Right ventricle myocardium superior (tissue), 1 donor: ENCODE results near the gene TGM6. TPM values are rescaled to one million over a fixed set of nuclear protein-coding genes. Genes with fewer than 3 reads are reported as not detected.

ENCODE experiments used
- ATAC-seq: fragments of 200-7000 bp; cut with Tn5 transposase; one replicate; pipeline ENCODE4 v1.9.1; 2020; ENCODE audit warnings: mild to moderate bottlenecking; ENCODE audit not compliant: poor library complexity
- DNase-seq: peaks from one replicate; pipeline ENCODE4 v3.0.0-alpha.2; 2020
- intact Hi-C: fragments of 100-400 bp; cut with DNase I; formaldehyde crosslinking; loops from one replicate; pipeline ENCODE4 v1.11.2; 2022
- total RNA-seq: library from RNA; stranded (reverse); fragmentation: NEBNext Ultra II Directional; extraction: Animal tissue kit (Norgen Biotek cat#: 25700); gene quantifications from one replicate; pipeline ENCODE4 v1.2.1, GENCODE V29; 2021
- donor health status: DM: no; HTN: yes; CAD: no; lungs with severe emphysema.

TGM6 gene
- total RNA-seq, 1 donor from 2014 or later = not detected

DNA sequence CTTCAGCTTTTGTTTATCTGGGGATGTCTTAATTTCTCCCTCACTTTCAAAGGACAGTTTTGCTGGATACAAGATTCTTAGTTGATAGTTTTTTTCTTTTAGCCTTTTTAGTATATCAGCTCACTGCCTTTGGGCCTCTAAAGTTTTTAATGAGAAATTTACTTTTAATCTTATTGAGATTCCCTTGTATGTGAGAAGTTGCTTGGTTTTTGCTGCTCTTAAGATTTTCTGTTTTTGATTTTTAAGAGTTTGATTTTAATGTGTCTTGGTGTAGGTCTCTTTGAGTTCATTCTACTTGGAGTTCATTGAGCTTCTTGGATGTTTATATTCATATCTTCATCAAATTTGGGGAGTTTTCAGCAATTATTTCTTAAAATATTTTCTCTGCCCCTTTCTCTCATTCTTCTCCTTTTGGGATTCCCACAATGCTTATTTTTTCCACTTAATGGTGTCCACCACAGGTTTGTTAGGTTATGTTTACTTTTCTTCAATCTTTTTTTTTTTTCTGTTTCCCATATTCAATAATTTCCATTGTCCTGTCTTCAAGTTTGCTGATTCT, 19.6 kb upstream of the TGM6 start:
- no peak for DNase-seq
- intact Hi-C loops = no loop called here
- ATAC-seq = no peak

DNA sequence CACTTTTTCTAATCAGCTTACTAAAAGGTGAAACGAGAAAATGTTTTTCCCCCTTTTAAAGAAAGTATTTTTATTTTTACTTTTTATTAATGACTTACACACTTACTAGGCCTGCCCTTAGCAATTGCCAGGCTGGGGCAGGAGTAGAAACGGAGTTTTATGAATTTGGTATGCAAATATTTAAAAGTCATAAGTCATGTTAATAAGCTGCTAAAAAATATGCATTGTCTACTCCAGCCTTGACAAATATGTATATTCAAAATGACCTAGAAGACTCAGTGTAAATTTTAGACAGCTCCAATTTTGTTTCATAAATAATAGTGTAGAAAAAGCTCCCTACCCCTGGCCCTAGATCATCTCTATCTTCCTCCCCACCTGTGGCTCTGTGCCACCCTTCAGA, 17.5 kb upstream of the TGM6 start:
- intact Hi-C loops = no loop called here
- ATAC-seq = no peak
- no peak for DNase-seq

DNA sequence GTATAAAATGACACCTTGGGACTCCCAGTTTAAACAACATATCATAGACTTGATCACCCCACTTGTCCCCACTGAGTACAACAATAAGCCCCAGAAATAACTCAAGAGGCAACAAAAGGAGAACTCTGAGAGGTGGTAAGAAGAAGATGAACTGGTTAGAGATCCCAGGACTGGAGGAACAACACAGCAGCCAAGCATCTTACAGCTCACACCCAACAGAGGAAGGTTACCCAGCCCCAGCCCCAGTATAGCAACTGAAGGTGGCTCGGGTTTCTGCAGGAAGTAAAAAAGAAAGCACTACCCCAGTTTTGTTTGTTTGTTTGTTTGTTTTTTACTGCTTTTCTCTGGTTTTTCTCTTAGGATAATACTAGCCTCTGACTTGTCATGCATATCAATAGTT, 17.1 kb upstream of the TGM6 start:
- intact Hi-C loops = no loop called here
- DNase-seq (no peak), ATAC-seq (no peak)

DNA sequence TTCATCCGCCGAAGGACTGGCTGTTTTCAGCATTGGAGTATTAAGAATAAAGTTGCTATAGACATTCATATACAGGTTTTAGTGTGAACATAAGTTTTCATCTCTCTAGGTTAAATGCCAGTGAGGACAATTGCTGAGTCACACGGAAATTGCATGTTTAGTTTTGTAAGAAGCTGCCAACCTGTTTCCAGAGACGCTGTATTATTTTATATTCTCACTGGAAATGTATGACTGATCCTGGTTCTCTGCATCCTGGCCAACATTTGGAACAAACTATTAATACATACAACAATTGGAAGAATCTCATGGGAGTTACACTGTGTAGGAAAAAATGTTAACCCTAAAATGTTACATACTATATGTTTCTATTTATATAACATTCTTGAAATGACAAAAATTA, 16.7 kb upstream of the TGM6 start:
- ATAC-seq (no peak), DNase-seq (no peak)
- intact Hi-C loops = no loop called here

DNA sequence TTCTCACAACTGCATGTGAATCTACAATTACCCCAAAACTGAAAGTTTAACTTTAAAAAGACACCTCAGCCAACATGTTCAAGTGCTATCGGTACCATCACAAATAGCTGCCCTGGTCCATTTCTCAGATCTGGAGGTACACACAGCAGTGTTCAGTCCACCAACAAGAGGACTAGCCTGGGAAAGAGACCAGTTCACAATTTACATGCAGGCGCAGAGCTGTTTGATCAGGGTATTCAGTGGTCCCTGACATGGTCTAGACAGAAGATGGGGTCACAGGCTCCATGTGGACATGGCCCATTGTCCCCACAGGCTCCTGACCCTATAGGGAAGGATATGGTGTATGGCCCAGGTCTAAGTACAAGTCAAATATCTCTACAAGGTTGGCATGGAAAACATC, 15.6 kb upstream of the TGM6 start:
- intact Hi-C loops = no loop called here
- no peak for DNase-seq
- no peak for ATAC-seq

DNA sequence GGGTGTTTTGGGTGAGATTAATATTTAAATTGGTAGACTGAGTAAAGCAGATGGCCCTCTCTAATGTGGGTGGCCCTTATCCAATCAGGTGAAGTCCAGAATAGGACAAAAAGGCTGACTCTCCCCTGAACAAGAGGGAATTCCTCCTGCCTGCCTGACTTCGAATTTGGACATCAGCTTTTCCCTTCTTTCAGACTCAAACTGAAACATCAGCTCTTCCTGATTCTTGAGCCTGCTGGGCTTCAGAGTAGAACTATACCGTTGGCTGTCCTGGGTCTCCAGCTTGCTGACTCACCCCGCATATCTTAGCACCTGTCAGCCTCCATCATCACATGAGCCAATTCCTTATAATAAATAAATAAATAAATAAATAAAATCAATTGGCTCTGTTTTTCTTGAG, 15.0 kb upstream of the TGM6 start:
- no peak for DNase-seq
- ATAC-seq = no peak
- intact Hi-C loops = no loop called here

DNA sequence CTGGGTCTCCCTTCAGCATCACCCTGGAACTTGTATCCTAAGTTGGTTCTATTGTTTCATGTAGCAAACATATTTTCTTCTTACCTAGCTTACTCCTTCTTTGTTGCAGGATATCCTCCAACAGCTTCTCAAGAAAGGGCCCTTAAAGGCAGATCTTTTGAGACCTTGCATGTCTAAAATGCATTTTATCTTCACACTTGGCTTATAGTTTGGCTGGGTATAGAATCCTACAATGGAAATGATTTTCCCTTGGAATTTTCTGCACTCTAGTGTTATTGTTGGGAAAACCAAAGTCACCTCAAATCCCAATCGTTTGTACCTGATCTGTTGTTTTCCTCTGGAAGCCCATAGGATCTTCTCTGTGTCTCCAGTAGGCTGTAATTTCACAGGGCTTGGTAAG, 12.1 kb upstream of the TGM6 start:
- no peak for DNase-seq
- intact Hi-C loops = no loop called here
- no peak for ATAC-seq

DNA sequence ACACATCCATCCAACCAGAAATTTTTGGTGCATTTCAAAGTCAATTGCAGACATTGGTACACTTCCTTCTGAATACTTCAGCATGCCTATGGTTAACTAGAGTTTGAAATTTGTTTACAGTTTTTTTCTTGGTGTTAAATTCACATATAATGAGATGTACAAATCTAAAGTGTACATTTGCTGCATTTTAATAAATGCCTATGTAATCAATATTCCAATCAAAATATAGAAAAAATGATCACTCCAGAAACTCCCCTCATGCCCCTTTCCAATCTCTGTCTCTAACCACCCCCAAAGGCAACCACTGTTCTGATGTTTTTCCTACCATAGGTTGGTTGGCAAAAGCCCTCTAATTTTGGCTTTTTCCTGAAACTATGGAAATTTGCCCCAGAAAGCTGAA, 7.6 kb upstream of the TGM6 start:
- DNase-seq (no peak), ATAC-seq (no peak)
- intact Hi-C loops = no loop called here

DNA sequence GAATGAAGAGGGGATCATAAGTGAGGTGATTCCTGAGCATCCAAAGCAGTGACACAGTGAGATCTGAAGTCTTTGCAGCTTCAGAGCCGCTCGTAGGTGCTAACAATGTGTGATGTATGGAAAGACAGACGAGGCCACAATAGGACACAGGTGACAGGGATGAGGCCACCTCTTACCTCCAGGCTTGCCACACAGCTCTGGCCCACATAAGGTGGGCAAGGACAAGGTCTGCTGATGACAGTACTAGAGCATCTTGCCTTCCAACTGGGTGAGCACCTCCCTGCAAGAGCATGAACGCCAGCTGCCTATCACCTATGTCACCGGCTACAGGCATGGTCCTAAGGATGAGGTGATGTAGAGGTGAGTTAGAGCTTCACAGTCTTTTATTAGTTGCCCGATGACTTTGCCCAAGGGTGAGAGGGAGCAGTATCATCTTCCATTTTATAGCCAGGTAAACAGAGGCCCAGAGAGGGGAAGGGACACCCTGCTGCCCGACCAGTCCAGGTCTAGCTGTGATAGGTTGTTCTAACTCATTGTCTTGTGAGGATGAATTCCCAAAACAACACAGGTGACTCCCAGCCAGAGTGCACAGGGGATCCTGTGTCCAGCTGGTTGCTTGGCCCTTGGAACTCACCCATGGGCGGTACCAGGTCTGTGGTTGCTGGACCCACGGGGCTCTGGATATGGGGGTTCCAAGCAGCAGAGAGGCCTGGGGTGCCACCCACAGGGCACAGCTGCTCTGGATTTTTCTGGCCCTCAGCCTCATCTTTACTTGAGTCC, 6.2 kb upstream of the TGM6 start:
- intact Hi-C loops = no loop called here
- DNase-seq (no peak), ATAC-seq (no peak)

DNA sequence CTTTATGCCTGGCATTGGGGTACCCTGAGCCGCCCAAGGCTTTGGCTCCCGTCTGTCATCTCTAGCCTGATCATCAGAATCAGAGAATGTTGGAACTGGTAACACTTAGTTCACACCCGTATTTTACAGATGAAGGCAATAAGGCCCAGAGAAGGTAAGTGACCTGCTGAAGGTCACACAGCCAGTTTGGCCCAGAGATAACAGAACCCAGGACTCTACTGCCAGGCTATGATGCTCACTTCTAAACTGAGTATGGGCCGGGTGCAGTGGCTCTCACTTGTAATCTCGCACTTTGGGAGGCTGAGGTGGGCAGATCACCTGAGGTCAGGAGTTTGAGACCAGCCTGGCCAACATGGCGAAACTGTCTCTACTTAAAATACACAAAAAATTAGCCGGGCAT, 1.8 kb upstream of the TGM6 start:
- DNase-seq (no peak), ATAC-seq (no peak)
- intact Hi-C loops = no loop called here

DNA sequence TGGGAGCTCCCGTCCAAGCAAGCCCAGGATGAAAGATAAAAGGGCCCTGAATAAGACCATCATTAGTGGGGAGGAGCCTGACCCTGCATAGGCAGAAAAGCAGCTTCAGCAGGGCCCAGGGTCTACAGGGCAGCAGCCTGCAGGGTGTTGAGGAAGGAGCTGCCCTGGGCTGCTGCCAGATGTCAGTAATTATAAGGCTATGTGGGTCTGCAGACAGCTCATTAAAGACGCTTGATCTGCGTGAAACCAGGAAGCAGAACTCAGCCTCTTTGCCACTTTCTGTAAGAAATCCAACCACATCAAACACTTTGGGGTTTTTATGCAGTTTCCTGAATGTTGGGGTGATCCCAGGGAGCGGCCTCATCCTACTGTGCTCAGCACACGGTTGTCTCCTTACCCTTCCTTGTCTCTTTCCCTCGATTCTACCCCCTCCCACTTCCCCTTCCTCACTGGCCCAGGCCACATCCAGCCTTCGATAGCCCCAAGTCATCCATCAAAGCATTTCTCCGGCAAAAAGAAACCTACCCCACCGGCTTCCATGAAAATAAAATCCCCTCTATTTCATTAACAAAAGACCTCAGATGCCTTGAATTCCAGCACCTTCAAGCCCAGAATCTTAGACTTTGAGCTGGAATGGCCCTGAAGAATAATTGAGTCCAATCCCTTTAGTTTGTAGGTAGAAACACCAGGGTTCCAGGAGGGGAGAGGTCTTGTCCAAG, 1.0 kb upstream of the TGM6 start:
- DNase-seq = no peak
- intact Hi-C loops = no loop called here
- ATAC-seq = no peak

DNA sequence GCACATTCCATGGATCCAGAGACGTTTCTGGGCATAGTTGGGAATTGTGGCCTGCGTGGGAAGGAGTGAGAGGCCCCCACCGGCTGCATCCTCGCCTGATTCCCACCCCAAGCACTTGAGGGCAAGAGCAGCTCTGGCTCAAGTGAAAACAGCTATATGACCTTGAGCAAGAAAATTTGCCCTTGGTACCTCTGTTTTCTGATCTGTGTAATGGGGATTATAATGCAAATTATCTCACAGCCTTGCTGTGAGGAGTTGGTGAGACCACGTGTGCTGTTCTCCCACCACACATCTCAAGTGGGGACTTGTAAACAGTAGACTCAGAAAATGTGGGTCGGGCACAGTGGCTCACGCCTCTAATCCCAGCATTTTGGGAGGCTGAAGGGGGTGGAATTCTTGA, 602 bp downstream of the TGM6 start:
- intact Hi-C loops = no loop called here
- DNase-seq (no peak), ATAC-seq (no peak)

DNA sequence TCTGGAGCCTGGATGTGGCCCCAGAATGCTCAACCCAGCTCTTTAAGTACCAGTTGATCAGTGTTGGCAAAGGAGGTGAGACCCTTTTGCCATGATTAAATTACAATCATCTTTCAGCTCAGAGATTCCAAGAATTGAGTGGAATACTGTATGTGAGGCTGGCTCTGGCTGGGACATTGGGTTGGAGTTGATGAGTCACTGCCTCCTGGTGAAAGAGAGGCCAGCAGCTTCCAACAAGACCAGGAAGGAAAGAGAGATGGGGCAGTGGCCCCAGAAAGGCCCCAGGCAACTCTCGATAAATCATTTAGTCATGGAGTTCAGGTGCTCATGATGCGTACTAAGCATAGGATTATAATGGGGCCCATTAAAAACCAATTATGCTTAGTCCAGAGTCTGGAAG, 2.1 kb downstream of the TGM6 start:
- no peak for DNase-seq
- ATAC-seq = no peak
- intact Hi-C loops = no loop called here

DNA sequence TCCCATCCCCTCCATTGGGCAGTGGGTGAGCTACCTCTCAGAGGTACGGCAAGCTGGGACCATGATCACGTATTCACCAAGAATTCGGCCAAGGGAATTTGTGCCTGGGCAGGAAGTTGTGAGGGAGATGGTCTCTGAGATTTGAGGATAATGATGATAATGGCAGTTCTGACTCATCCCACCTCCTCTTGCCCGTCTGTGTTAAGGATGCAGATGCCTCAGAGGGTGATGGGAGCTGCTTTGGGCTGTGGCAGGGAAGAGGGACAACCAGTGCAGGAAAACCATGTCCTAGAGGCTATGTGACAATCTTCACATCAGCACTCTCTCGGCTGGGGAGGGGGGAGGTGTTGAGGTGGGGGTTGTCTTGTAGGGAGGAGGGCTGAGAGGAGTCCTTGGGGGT, 4.3 kb downstream of the TGM6 start:
- ATAC-seq (no peak), DNase-seq (no peak)
- intact Hi-C loops = no loop called here

DNA sequence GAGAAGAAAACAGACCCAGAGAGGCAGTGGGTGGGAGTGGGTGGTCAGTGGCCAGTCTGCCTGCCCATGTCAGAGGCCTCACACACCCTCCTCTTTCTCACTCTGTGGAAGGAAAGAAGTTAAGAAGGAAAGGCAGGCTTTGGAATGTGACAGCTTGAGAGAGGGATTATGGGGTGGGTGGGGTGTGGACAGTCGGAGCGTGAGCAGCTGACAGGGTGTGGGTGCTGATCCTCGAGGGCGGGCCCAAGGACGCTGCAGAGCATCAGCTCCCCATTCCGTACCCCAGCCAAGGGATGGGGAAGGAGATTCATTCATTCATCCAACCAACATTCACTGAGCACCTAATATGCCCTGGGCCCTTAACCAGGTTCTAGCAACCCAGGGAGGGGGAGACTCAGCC, 4.8 kb downstream of the TGM6 start:
- intact Hi-C loops = no loop called here
- ATAC-seq = no peak
- DNase-seq = no peak

DNA sequence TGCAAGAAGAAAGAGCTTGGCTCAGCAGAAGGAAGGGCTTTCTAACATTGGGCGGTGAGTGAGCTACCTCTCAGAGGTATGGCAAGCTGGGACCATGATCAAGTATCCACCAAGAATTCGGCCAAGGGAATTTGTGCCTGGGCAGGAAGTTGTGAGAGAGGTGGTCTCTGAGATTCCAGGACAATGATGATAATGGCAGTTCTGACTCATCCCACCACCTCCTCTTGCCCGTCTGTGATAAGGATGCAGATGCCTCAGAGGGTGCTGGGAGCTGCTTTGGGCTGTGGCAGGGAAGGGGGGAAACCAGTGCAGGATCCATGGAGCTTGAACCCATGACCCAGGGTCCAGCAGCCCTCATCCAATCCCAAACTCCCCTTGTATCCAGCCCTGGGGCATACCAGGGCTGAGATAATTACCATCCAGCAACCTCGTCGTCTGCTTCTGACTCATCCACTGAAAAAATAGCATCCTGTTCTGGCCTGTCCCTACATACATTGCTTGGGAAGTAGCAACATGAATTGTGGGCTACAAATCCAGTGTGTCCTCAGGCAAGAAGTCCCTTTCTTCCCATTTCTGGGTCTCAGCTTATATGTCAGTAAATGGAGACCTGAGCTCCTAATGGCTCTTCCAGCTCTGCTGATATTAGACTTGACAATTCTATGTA, 5.9 kb downstream of the TGM6 start:
- intact Hi-C loops = no loop called here
- ATAC-seq = no peak
- no peak for DNase-seq

DNA sequence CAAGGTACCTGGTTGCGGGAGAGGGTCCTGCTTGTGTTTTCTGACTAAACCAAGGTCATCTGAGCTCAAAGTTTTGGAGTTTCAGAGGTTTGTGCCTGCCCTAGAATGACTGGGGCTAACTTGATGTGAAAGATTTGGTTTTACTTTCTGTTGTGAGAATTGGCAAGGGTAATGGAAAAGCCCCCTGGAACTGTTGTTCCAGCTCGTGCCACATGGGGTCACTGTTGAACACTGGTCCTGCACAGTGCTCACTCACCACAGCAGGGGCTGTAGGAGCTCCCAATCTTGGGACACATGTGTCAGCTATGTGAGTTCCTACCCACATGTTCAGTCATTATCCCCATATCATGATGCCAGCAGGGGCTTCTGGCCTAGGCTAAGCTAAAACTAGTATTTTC, 6.5 kb downstream of the TGM6 start:
- no peak for DNase-seq
- no peak for ATAC-seq
- intact Hi-C loops = no loop called here

DNA sequence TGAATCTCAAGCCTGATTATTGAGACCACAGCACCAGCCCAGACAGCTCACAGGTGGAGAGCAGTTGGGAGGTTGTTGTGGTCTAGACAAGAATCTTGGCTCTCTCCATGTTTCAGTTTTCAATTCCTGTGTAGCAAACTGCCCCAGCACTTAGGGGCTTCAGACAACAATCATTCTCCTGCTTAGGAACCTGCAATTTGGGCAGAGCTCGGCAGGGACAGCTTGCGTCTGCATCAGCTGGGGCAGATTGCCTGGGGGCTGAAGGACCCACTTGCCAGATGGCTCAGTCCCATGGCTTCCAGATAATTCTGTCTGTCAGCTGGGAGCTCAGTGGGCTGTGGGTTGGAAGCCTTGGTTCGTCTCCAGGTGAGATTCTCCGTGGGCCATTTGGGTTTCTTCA, 6.9 kb downstream of the TGM6 start:
- ATAC-seq = no peak
- intact Hi-C loops = no loop called here

DNA sequence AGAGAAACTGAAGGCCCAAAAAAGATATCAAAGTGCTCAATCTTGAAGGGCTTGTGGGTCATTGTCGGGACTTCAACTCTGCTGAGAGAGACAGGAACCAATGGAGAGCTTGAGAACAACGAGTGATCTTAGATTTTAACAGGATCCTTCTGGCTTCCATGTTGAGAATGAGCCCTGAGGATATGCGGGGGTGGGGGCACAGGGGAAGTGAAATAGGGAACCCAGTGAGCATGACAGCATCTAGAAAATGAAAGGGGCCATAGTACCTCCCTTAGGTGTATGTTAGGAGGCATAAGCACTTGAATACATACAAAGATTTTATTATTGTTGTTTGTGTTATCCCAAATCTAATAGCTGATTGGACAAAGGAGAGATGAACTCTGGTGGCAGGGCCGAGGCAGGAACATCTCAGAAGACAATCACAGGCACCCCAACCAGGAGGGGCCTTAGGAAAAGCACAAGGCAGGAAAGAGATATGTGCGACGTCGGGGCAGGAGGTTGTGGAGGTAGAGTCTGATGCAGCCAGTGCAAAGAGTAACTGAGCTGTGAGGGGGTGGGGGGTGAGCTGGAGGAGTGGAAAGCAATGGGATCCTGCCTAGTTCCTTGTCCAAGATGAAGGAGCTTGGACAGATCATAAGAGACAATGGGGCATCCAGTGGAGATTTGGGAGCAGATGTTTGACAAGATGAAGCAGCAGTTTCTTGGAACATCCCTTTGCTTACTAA, 10.4 kb downstream of the TGM6 start:
- ATAC-seq (no peak), DNase-seq (no peak)
- intact Hi-C loops = no loop called here

More for the DNA sequence above, 6.9 kb downstream of the TGM6 start:
- no peak for DNase-seq
